ENCODE measurements around the gene ATP8B4. TPM values are rescaled to one million over a fixed set of nuclear protein-coding genes. Genes with fewer than 3 reads are reported as not detected.

ATP8B4 gene
- total and polyA plus RNA-seq, 2 of the 8 experiments (the other 6 are each of a cell fraction or from before 2014, with no cell fraction given) = 0.17 to 0.24 TPM

DNA sequence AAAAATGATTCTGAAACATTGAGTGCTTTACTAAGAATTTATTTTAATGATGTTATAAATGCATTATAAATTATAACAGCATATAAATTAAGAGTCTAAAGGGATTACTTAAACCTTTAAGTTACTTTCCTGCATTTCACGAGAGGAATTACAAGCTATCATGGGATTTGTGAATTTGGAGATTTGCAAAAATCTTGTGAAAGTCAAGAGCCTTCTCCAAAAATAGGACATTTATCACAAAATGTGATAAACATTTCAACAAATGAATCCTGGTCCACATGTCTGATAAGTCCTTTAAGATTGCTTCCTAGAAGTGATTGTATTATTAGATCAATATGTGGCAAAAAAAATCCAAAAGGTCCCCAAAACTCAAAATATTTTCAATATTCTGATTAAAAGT, 154.5 kb downstream of the ATP8B4 start:
- Histone ChIP-seq H3K56ac (replicated peaks; ENCODE audit: insufficient read length, low read depth, low read length) (no peak overlapping the region), H2BK5ac (ENCODE audit: low read depth, low read length) (no peak overlapping the region), H3K36me3 (ENCODE audit: control insufficient read depth in 2 of 4, insufficient read depth in 4 of 4, low read length in 3 of 4) (no peaks in the 10 kb centered on the region), H3K27ac (ENCODE audit: low read depth, low read length) (no peak overlapping the region), H2BK12ac (ENCODE audit: low read depth, low read length) (no peak overlapping the region), H2BK120ac (replicated peaks; ENCODE audit: low read depth, low read length) (no peak overlapping the region), H3K4ac (replicated peaks; ENCODE audit: insufficient read length, low read depth, low read length) (no peak overlapping the region), H3K23me2 (ENCODE audit: low read depth, low read length) (no peaks in the 10 kb centered on the region), H4K91ac (replicated peaks; ENCODE audit: insufficient read length, low read length) (no peak overlapping the region), H3K18ac (ENCODE audit: extremely low read depth, low read length) (no peak overlapping the region), H3K79me2 (ENCODE audit: control insufficient read depth in 1 of 2, insufficient read depth in 2 of 2, low read length in 2 of 2) (no peaks in the 10 kb centered on the region), H4K20me1 (replicated peaks in 1 of 2; ENCODE audit: control insufficient read depth in 1 of 2, insufficient read depth in 2 of 2, low read length in 2 of 2) (no peaks in the 10 kb centered on the region), H2AFZ (ENCODE audit: low read length) (no peak overlapping the region), H3K4me3 (ENCODE audit: extremely low read depth in 1 of 4, insufficient read depth in 2 of 4, low read depth in 3 of 4, low read length in 4 of 4) (no peak overlapping the region), H2BK20ac (ENCODE audit: low read length) (no peak overlapping the region), H3K27me3 (replicated peaks in 1 of 4; ENCODE audit: control insufficient read depth in 3 of 4, extremely low read depth in 1 of 4, insufficient read depth in 3 of 4, low read length in 3 of 4) (no peaks in the 10 kb centered on the region), H3K9ac (replicated peaks in 1 of 4; ENCODE audit: extremely low read depth in 1 of 4, low read depth in 3 of 4, low read length in 3 of 4) (no peak overlapping the region), H3K4me1 (replicated peaks in 1 of 4; ENCODE audit: control insufficient read depth in 3 of 4, insufficient read depth in 4 of 4, low read length in 3 of 4) (no peaks in the 10 kb centered on the region), H3K23ac (ENCODE audit: insufficient read length) (no peak overlapping the region), H3K9me3 (ENCODE audit: insufficient read depth in 2 of 2, low read depth in 1 of 2, low read length in 1 of 2) (peaks cover 2 to 5% of the 10 kb centered on the region in 2 experiments; a peak in 1 of 4 replicates), H4K8ac (ENCODE audit: extremely low read depth, insufficient read depth, low read length) (no peak overlapping the region), H4K5ac (ENCODE audit: insufficient read length, low read depth, low read length) (no peak overlapping the region), H2AK5ac (ENCODE audit: low read depth, low read length) (no peak overlapping the region), H2BK15ac (ENCODE audit: low read length) (no peak overlapping the region), H3K79me1 (ENCODE audit: low read depth, low read length) (no peaks in the 10 kb centered on the region), H3K14ac (ENCODE audit: insufficient read length) (no peak overlapping the region), H3K4me2 (ENCODE audit: insufficient read depth in 1 of 2, low read depth in 2 of 2, low read length in 2 of 2) (no peak overlapping the region)
- no peak for TF ChIP-seq HDAC6 (IDR thresholded peaks at IDR 0.05; ENCODE audit: low read depth, low read length)
- ChIA-PET CTCF (ENCODE audit: partially characterized antibody) (interaction anchor here (1.1 to 1.3 kb wide), 2 partner anchors 14 to 87 kb away, joined by 3 read pairs; no protein-coding TSS in a partner anchor), POLR2A (ENCODE audit: partially characterized antibody) (no interaction called here)
- DNase-seq (ENCODE audit: low read depth in 1 of 2, low spot score in 2 of 2) = no peak
- 90% methylated on average over 1 of the region's 1 CpG; no CpG with 5 or more reads in 1 of the 2 experiments for WGBS, 2 experiments (ENCODE audit: extremely low coverage in 1 of 2, insufficient coverage in 1 of 2, insufficient read length in 1 of 2, insufficient replicate concordance in 2 of 2, low coverage in 1 of 2, low lambda C conversion rate in 2 of 2, missing lambda C conversion rate in 1 of 2)
- FAIRE-seq = no peak
